Sigmoid colon (tissue), 4 donors: ENCODE data around the gene SLC24A1.

Experiments
- CTCF ChIP-seq, 4 experiments: fragments of 450-650 bp in 3 of 4; fragments of 200-600 bp in 1 of 4; IDR thresholded peaks; one replicate each; pipeline ENCODE4 v1.5.1; 2016 to 2019; ENCODE audit warnings: antibody characterized with exemption in 4 of 4, mild to moderate bottlenecking in 3 of 4, moderate library complexity in 2 of 4
- EP300 ChIP-seq, 4 donors: sonication (generic); formaldehyde crosslinking; IDR thresholded peaks; one replicate each; pipeline ENCODE4 v1.6.1; 2017; ENCODE audit warnings: antibody characterized with exemption in 4 of 4
- POLR2A ChIP-seq, 2 donors: fragments of 450-650 bp; IDR thresholded peaks; one replicate each; pipeline ENCODE4 v1.6.1; 2016; ENCODE audit warnings: antibody characterized with exemption in 2 of 2, mild to moderate bottlenecking in 2 of 2, moderate library complexity in 2 of 2
- POLR2AphosphoS5 ChIP-seq, 4 donors: sonication (generic); formaldehyde crosslinking; IDR thresholded peaks; one replicate each; pipeline ENCODE4 v1.6.1; 2017; ENCODE audit warnings: antibody characterized with exemption in 4 of 4

GRCh38 chr15:65632780-65633375 is 11.1 kb downstream of the SLC24A1 start:
- TF ChIP-seq CTCF (IDR thresholded peaks at IDR 0.05), result no peak
- no peak for TF ChIP-seq POLR2A (IDR thresholded peaks at IDR 0.05)
- TF ChIP-seq EP300 (IDR thresholded peaks at IDR 0.05), result no peak
- no peak for TF ChIP-seq POLR2AphosphoS5 (IDR thresholded peaks at IDR 0.05)
